Ramos (cell line): ENCODE measurements around the gene APPL2.

Experiments
- in situ Hi-C: fragments of 300-500 bp; cut with MboI; formaldehyde crosslinking; loops from one replicate; pipeline ENCODE4 v1.14.3; 2022; ENCODE audit warnings: low sequenced_read_pairs; ENCODE audit not compliant: unreplicated experiment

The APPL2 gene

DNA sequence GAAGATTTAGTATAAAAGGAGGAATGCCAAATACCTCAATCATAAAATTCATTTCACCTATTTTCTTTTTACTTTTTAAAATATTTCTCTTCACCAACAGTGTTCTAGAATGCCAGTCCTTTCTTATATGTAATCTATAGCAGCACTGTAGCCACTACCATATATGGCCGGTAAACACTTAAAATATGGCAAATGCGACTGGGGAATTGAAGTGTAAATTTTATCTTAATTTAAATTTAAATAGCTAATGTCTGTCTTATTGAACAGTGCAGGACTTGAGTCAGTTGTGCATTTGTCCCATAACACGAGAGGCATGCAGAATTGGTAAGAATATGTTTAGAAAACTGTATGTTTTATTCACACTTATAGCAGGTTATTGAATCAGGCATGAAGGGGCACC is 78.4 kb downstream of the APPL2 start:
- in situ Hi-C loops, result no loop called here

DNA sequence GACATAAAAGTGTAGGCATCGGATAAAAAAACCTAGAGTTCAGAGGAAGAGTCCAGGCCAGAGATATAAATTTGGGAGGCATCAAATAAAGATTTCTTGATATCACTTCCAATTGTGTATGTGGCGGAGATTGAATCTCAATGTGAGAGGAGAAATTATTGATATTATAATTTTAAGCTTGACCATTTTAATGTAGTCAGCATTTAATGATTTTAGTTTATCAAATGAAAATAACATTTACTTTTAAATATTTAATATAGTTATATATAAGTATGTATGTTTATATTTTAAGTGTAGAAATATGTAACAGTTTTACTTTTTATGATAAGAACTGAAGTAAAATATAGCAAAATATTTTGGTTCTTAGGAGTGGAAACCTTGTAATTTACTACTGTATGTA is 79.7 kb downstream of the APPL2 start:
- in situ Hi-C loops, result no loop called here

DNA sequence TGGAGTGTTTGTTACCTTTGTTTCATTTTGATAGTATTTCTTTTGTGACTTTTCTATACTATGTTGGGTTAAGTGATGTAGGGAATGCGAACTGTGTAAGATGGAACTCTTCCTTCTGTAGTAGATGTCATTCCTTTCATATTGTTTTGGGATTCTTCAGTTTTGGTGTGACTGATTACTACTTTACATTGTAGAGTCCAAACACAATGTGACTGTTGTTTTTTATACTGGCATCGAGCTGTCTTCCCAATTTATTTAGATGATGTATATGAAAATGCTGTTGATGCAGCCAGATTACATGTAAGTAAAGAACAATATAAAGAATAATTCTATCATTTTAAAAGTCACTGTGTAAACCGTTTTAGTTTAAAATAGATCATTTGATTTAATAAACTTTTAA is 93.7 kb downstream of the APPL2 start:
- in situ Hi-C loops, result no loop called here

- in situ Hi-C loops, result no loop called here
Measured at GRCh38 chr12:105141320-105141922, 94.6 kb downstream of the APPL2 start.

DNA sequence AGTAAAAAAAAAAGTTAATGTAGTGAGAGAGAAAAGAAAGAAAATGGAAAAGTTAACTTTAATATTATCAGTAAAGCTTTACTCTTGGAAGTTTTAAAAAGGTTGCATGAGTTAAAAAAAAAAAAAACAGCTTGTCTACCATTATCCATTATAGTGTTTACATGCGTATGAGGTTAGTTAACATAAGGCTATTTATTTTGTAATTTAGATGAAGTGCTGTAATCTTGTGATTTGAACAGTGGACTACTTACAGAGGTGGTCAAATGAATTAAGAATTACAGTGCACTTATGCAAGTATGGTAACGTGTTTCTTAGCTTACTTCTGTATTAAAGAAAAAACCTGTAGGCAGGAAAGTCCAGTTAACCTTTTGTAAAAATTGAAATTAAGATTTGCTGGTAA is 97.7 kb downstream of the APPL2 start:
- in situ Hi-C loops, result no loop called here
